ENCODE data around the gene GPC4.
"Not testable (repeated sequence)": the region's sequence is repeated elsewhere in the genome, so short reads cannot be mapped to it uniquely, and the experiment has no call there.

GPC4 gene

GRCh38 chrX:133294126-133294525 is 121.2 kb downstream of the GPC4 start:
- H3K4me3 ChIP-seq (ENCODE audit: low read length) = no peak overlapping the region
- TF ChIP-seq CTCF (conservative IDR thresholded peaks at IDR 0.05; ENCODE audit: low read length) = no peak
- peak; percentile 35 for DNase-seq (ENCODE audit: low read depth)

GRCh38 chrX:133290076-133290475 is 125.2 kb downstream of the GPC4 start:
- no peak for TF ChIP-seq CTCF (conservative IDR thresholded peaks at IDR 0.05; ENCODE audit: low read length)
- DNase-seq (ENCODE audit: low read depth) = no peak
- no peak overlapping the region for H3K4me3 ChIP-seq (ENCODE audit: low read length)

GRCh38 chrX:133287860-133288259 is 127.4 kb downstream of the GPC4 start:
- no peak for DNase-seq (ENCODE audit: low read depth)
- no peak for TF ChIP-seq CTCF (conservative IDR thresholded peaks at IDR 0.05; ENCODE audit: low read length)
- no peak overlapping the region for H3K4me3 ChIP-seq (ENCODE audit: low read length)

GRCh38 chrX:133285341-133285740 is 129.9 kb downstream of the GPC4 start:
- TF ChIP-seq CTCF (conservative IDR thresholded peaks at IDR 0.05; ENCODE audit: low read length) = no peak
- no peak overlapping the region for H3K4me3 ChIP-seq (ENCODE audit: low read length)
- no peak for DNase-seq (ENCODE audit: low read depth)

- not testable (repeated sequence) for H3K4me3 ChIP-seq (ENCODE audit: low read length); DNase-seq (ENCODE audit: low read depth)
Measured at GRCh38 chrX:133279112-133279730, 136.1 kb downstream of the GPC4 start.

GRCh38 chrX:133273180-133273579 is 142.1 kb downstream of the GPC4 start:
- H3K4me3 ChIP-seq (ENCODE audit: low read length) = no peak overlapping the region
- TF ChIP-seq CTCF (conservative IDR thresholded peaks at IDR 0.05; ENCODE audit: low read length) = no peak
- no peak for DNase-seq (ENCODE audit: low read depth)

GRCh38 chrX:133269168-133269567 is 146.1 kb downstream of the GPC4 start:
- no peak overlapping the region for H3K4me3 ChIP-seq (ENCODE audit: low read length)
- TF ChIP-seq CTCF (conservative IDR thresholded peaks at IDR 0.05; ENCODE audit: low read length) = no peak
- no peak for DNase-seq (ENCODE audit: low read depth)

- no peak for DNase-seq (ENCODE audit: low read depth)
- no peak overlapping the region for H3K4me3 ChIP-seq (ENCODE audit: low read length)
- no peak for TF ChIP-seq CTCF (conservative IDR thresholded peaks at IDR 0.05; ENCODE audit: low read length)
Measured at GRCh38 chrX:133267621-133268020, 147.7 kb downstream of the GPC4 start.

Measured in AG10803 (cell line).